Heart left ventricle (tissue), 16 donors: ENCODE measurements around the gene ID2. TPM values are rescaled to one million over a fixed set of nuclear protein-coding genes. Genes with fewer than 3 reads are reported as not detected.

Experiments used
- ATAC-seq, 4 donors: fragments of 200-7000 bp; cut with Tn5 transposase; one replicate each; pipeline ENCODE4 v1.9.1; 2020 to 2022; ENCODE audit warnings: moderate library complexity in 4 of 4, mild to moderate bottlenecking in 3 of 4, moderate number of reproducible peaks in 1 of 4
- DNase-seq, 5 donors: peaks; one replicate each; pipeline ENCODE4 v3.0.0-alpha.2; 2020
- H3K27ac ChIP-seq, 12 donors: fragments of 200-600 bp; sonication (generic) in 4 of 12; one replicate each; pipeline versions ENCODE4 v1.5.0 to v1.8.0; 2016 to 2022; ENCODE audit warnings: mild to moderate bottlenecking in 2 of 12
- H3K27me3 ChIP-seq, 9 donors: fragments of 200-600 bp; sonication (generic) in 2 of 9; one replicate each; pipeline versions ENCODE4 v1.5.1 to v1.8.0; 2016 to 2022; ENCODE audit warnings: mild to moderate bottlenecking in 3 of 9
- H3K36me3 ChIP-seq, 9 donors: fragments of 200-600 bp; sonication (generic) in 2 of 9; one replicate each; pipeline versions ENCODE4 v1.5.0 to v1.8.0; 2018 to 2022; ENCODE audit warnings: mild to moderate bottlenecking in 2 of 9
- H3K4me1 ChIP-seq, 12 donors: fragments of 200-600 bp; sonication (generic) in 4 of 12; one replicate each; pipeline versions ENCODE4 v1.5.0 to v1.8.0; 2016 to 2022; ENCODE audit warnings: mild to moderate bottlenecking in 3 of 12
- H3K4me3 ChIP-seq, 12 donors: fragments of 200-600 bp; sonication (generic) in 4 of 12; one replicate each; pipeline versions ENCODE4 v1.5.0 to v1.8.0; 2017 to 2022; ENCODE audit warnings: mild to moderate bottlenecking in 9 of 12, moderate library complexity in 4 of 12
- H3K9me3 ChIP-seq, 12 donors: fragments of 200-600 bp; sonication (generic) in 4 of 12; one replicate each; pipeline versions ENCODE4 v1.5.0 to v1.8.0; 2016 to 2022; ENCODE audit warnings: mild to moderate bottlenecking in 1 of 12
- POLR2A ChIP-seq, 2 donors: fragments of 450-650 bp; IDR thresholded peaks; one replicate each; pipeline ENCODE4 v1.6.1; 2017; ENCODE audit warnings: antibody characterized with exemption in 2 of 2, mild to moderate bottlenecking in 2 of 2, moderate library complexity in 2 of 2
- WGBS, 4 donors: extraction: QIAGEN DNeasy Blood & Tissue Kit in 2 of 4; methylation state at CpG; one replicate each; pipeline versions ENCODE4 v1.1.5 to v1.1.7; 2013 to 2018; 5-methylcytosine and 5-hydroxymethylcytosine counted together
- intact Hi-C, 10 donors: fragments of 100-400 bp; cut with DNase I; formaldehyde crosslinking; loops; one replicate each; pipeline versions ENCODE4 v1.11.1 to v1.14.2; 2022
- polyA plus RNA-seq, 2 donors: library from polyadenylated mRNA; stranded (reverse); fragments of 200-250 nt; gene quantifications; one replicate each; pipeline ENCODE4 v1.2.3, GENCODE V29; 2013
- total RNA-seq, 9 donors: library from RNA; depleted of rRNA in 2 of 9; stranded (reverse); fragments of >200 nt in 2 of 9; fragmentation: NEBNext Ultra II Directional in 3 of 9; extraction: Animal tissue kit (Norgen Biotek cat#: 25700) in 3 of 9; gene quantifications; one replicate each; pipeline versions ENCODE4 v1.1.0 to v1.2.4, GENCODE V29; 2016 to 2023
- TF ChIP-seq, protein P1 (sequence below), 12 donors: fragments of 200-600 bp; sonication (generic) in 4 of 12; IDR thresholded peaks; one replicate each; pipeline versions ENCODE4 v1.5.0 to v1.8.0; 2018 to 2022; ENCODE audit warnings: antibody characterized with exemption in 12 of 12, mild to moderate bottlenecking in 5 of 12
- donor health status: ischemic (EF 13 %, LVEDD 7.1; RV severe dilation, severe dysfunction).
- donor health status: healthy with polysubstance abuse.
- donor health status: DM: no; HTN: yes; CAD: no.
- donor health status: DM: no; HTN: no; CAD: no.
- donor health status: ischemic (EF 25% LVEDD 6.9; RV normal size, moderate dysfunction).
- donor health status: ischemic (EF 25% LVEDD 5.7; RV mildly dilated, moderate dysfunction).
- donor health status: healthy.
- donor health status: DM: yes; HTN: yes; CAD: no.
- donor health status: ischemic (EF 35%, LVEDD 5.7; RV mildly dilated, moderate dysfunction).
- donor health status: nonischemic (EF 11% LVEDD 7.7; RV severe dilation, severe dysfunction).
- donor health status: DM: yes; HTN: yes; CAD: no.
- donor health status: PGD.
- donor health status: ischemic (EF 29% LVEDD 5.4; RV normal size, mild dysfunction).
- donor health status: nonischemic (EF 23%, LVEDD 6.1; RV moderate dilation, normal function).

ID2 gene
- total and polyA plus RNA-seq, 11 donors: 17.3 to 121 (median 44.7) TPM

DNA sequence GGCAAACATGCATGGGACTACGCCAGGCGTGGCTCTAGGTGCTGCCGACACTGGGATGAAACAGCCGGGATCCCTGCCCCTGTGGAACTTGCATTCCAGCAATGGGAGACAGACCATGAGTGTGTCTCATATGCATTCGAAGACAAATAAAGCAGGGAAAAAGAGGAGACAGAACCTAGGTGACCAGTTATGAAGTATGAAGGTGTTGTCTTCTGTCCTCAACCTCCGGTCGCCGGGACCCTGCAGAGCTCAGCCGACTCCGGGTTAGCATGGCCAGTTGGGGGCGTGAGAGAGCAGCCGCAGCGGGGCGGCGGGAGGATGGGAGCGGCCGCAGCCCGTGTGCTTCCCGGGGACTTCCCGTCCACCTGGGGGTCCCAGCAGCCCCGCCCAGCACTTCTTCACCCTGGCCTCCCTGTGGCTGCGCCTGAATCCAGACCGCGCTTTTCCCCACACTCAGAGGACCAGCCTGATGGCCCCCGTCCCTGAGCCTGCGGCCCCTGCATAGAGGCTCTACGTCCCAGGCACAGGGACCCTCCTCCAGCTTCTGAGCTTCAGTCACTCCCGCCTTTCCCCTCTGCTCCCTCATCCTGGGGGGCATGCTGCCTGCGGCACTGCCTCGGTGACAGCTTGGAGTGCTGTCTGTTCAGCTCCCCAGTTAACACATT, 11.4 kb downstream of the ID2 start:
- H3K4me3 ChIP-seq: peak overlapping the region in 7 of 12 donors; percentile 13 to 35 (median 30)
- 19 to 29% (median 25%) methylated on average over 16 to 30 of the region's 30 CpGs for WGBS, 4 donors
- ATAC-seq: peak; percentile 37 to 83 (median 82)
- H3K9me3 ChIP-seq: peaks cover 0 to 4% (median 0%) of the 10 kb centered on the region in 12 donors
- H3K4me1 ChIP-seq: peaks cover 0 to 9% (median 0%) of the 10 kb centered on the region in 12 donors
- DNase-seq: peak in 3 of 5 donors; percentile 22 to 66 (median 48)
- H3K27ac ChIP-seq: no peak overlapping the region
- intact Hi-C loops: loop anchor here in 3 of 10 donors (5.0 to 10.0 kb wide), 3 partner anchors 62 to 1491 kb away; no protein-coding TSS in a partner anchor
- TF ChIP-seq, protein P1, sequence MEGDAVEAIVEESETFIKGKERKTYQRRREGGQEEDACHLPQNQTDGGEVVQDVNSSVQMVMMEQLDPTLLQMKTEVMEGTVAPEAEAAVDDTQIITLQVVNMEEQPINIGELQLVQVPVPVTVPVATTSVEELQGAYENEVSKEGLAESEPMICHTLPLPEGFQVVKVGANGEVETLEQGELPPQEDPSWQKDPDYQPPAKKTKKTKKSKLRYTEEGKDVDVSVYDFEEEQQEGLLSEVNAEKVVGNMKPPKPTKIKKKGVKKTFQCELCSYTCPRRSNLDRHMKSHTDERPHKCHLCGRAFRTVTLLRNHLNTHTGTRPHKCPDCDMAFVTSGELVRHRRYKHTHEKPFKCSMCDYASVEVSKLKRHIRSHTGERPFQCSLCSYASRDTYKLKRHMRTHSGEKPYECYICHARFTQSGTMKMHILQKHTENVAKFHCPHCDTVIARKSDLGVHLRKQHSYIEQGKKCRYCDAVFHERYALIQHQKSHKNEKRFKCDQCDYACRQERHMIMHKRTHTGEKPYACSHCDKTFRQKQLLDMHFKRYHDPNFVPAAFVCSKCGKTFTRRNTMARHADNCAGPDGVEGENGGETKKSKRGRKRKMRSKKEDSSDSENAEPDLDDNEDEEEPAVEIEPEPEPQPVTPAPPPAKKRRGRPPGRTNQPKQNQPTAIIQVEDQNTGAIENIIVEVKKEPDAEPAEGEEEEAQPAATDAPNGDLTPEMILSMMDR (IDR thresholded peaks at IDR 0.05): peak; percentile 48 to 76 (median 64)
- TF ChIP-seq POLR2A (IDR thresholded peaks at IDR 0.05): no peak
- H3K27me3 ChIP-seq: peaks cover 0 to 8% (median 0%) of the 10 kb centered on the region in 9 donors
- no peaks in the 10 kb centered on the region for H3K36me3 ChIP-seq

DNA sequence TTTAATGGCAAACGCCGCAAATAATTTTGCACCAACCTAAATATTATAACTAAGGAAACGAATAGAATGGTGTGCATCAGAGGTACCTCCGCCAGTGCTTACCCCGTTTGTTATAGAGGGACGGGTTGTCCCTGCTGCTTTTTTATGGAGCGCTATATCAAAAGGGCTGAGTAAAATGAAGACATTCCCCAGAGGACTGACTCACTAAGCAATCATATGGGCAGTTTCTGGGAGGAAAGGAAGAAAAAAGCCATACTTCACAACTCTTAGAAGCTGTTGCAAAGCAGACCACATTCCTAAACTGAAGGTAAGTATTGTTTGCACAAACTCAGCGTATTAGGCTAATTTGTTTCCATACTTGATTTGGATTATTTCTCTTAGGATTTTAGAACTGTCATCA, 12.9 kb downstream of the ID2 start:
- Histone ChIP-seq H3K4me3 (no peak overlapping the region), H3K27ac (no peak overlapping the region), H3K36me3 (no peaks in the 10 kb centered on the region), H3K27me3 (peaks cover 0 to 8% (median 0%) of the 10 kb centered on the region in 9 donors), H3K4me1 (peaks cover 0 to 9% (median 0%) of the 10 kb centered on the region in 12 donors), H3K9me3 (peaks cover 0 to 4% (median 0%) of the 10 kb centered on the region in 12 donors)
- no peak for TF ChIP-seq POLR2A (IDR thresholded peaks at IDR 0.05)
- TF ChIP-seq, protein P1 (IDR thresholded peaks at IDR 0.05): no peak
- 88 to 92% (median 90%) methylated on average over 8 of the region's 8 CpGs for WGBS, 4 donors
- ATAC-seq (no peak), DNase-seq (no peak)
- intact Hi-C loops: loop anchor here in 3 of 10 donors (5.0 to 10.0 kb wide), 3 partner anchors 60 to 1492 kb away; no protein-coding TSS in a partner anchor

DNA sequence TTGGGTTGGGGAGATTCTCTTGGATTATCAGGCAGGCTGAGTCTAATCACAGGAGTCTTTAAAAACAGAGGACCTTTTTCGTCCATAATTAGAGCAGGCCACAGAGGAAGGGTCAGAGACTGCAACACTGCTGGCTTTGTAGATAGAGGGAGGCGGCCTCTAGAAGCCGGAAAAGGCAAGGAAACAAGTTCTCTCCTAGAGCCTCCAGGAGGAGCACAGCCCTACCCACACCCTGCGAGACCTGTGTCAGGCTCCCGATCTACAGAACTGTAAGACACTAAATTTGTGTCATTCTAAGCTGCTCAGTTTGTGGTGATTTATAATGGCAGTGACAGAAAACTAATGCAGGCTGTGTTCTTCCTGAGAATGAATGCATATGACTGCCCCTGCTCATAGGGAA, 15.3 kb downstream of the ID2 start:
- WGBS, 4 donors: 86 to 91% (median 89%) methylated on average over 5 of the region's 5 CpGs
- TF ChIP-seq POLR2A (IDR thresholded peaks at IDR 0.05): no peak
- TF ChIP-seq, protein P1 (IDR thresholded peaks at IDR 0.05): no peak
- peaks cover 0 to 4% (median 0%) of the 10 kb centered on the region in 12 donors for H3K9me3 ChIP-seq
- intact Hi-C loops: loop anchor here in 2 of 10 donors (5.0 to 10.0 kb wide), 3 partner anchors 58 to 1495 kb away; no protein-coding TSS in a partner anchor
- H3K36me3 ChIP-seq: no peaks in the 10 kb centered on the region
- peaks cover 0 to 8% (median 0%) of the 10 kb centered on the region in 9 donors for H3K27me3 ChIP-seq
- H3K4me1 ChIP-seq: peaks cover 0 to 9% (median 0%) of the 10 kb centered on the region in 12 donors
- no peak overlapping the region for H3K4me3 ChIP-seq
- no peak for DNase-seq
- no peak for ATAC-seq
- H3K27ac ChIP-seq: no peak overlapping the region

DNA sequence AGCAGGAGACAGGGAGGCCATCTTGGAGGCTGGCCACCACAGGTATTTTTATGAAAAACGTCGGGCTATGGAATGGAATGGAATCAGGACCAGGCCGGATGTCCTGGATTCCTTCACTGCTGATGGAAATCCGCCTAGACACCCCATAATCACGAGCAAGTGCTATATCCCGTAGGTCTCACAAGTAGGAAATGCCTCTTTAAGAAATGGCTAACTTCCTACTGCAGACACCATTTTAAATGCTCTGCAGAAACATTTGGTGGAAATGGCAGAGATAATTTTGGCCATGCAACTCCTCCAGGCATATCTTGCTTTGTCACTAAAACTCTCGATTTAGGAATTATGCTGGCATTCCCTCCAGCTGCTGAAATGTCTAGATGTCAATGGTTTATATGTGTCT, 18.0 kb downstream of the ID2 start:
- Histone ChIP-seq H3K9me3 (peaks cover 0 to 4% (median 0%) of the 10 kb centered on the region in 12 donors), H3K4me1 (no peaks in the 10 kb centered on the region), H3K27ac (no peak overlapping the region), H3K27me3 (no peaks in the 10 kb centered on the region), H3K4me3 (no peak overlapping the region), H3K36me3 (no peaks in the 10 kb centered on the region)
- WGBS, 4 donors: 81 to 87% (median 87%) methylated on average over 7 of the region's 7 CpGs
- DNase-seq: no peak
- TF ChIP-seq POLR2A (IDR thresholded peaks at IDR 0.05): no peak
- TF ChIP-seq, protein P1 (IDR thresholded peaks at IDR 0.05): no peak
- intact Hi-C loops: loop anchor here in 2 of 10 donors (5.0 to 10.0 kb wide), 3 partner anchors 55 to 1498 kb away; no protein-coding TSS in a partner anchor
- no peak for ATAC-seq
